DND-41 (cell line): Measurements from ENCODE around the gene SETBP1.

Experiments
- EZH2 ChIP-seq: IDR thresholded peaks from 3 replicates; pipeline ENCODE4 v1.6.1; 2012; ENCODE audit warnings: borderline replicate concordance, low read depth, mild to moderate bottlenecking, moderate library complexity, low read length, inconsistent platforms; ENCODE audit not compliant: severe bottlenecking
- TF ChIP-seq, protein P1 (sequence below): IDR thresholded peaks from 2 replicates; pipeline ENCODE4 v1.5.1; 2012; ENCODE audit warnings: borderline replicate concordance, low read length, moderate library complexity, mild to moderate bottlenecking; ENCODE audit not compliant: poor library complexity, severe bottlenecking; ENCODE audit errors: extremely low read depth

DNA sequence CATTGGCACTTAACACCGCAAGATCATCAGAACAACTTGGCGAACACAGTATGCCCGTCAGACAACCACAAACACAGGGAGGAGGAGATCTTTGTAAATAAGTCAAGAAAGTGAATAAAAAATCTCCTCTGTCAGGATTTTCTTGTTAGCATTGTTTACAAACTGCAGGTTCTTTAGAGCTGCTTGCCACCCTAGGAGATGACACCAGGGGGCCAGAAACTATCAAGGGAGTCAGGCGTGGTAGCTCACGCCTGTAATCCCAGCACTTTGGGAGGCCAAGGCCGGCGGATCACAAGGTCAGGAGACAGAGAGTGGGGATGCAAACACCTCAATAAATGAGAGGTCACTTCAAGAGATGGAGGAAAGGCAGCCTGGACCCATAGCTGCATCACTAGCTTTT lies 428.1 kb downstream of the SETBP1 start:
- TF ChIP-seq, protein P1, sequence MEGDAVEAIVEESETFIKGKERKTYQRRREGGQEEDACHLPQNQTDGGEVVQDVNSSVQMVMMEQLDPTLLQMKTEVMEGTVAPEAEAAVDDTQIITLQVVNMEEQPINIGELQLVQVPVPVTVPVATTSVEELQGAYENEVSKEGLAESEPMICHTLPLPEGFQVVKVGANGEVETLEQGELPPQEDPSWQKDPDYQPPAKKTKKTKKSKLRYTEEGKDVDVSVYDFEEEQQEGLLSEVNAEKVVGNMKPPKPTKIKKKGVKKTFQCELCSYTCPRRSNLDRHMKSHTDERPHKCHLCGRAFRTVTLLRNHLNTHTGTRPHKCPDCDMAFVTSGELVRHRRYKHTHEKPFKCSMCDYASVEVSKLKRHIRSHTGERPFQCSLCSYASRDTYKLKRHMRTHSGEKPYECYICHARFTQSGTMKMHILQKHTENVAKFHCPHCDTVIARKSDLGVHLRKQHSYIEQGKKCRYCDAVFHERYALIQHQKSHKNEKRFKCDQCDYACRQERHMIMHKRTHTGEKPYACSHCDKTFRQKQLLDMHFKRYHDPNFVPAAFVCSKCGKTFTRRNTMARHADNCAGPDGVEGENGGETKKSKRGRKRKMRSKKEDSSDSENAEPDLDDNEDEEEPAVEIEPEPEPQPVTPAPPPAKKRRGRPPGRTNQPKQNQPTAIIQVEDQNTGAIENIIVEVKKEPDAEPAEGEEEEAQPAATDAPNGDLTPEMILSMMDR: no peak
- TF ChIP-seq EZH2: no peak
